ENCODE results near the gene GUF1.

DNA sequence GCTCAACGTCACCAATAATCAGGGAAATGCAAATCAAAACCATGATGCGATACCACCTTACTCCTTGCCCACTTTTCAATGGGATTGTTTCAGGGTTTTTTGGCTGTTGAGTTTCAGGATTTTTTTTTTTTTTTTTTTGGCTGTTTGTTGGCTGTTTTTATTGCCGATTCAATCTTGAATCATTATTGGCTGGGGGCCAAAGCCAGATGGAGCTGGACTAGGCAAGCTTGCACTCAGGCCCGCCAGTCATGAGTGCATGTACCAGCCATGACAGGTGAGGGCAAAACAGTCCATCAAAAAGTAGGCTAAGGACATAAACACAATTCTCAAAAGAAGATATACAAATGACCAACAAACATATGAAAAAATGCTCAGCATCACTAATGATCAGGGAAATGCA lies 40.1 kb upstream of the GUF1 start:
- TF ChIP-seq POLR2AphosphoS5 (IDR thresholded peaks at IDR 0.05) (no peak), EP300 (IDR thresholded peaks at IDR 0.05; ENCODE audit: low read depth) (no peak)
- TF ChIP-seq, protein P1, sequence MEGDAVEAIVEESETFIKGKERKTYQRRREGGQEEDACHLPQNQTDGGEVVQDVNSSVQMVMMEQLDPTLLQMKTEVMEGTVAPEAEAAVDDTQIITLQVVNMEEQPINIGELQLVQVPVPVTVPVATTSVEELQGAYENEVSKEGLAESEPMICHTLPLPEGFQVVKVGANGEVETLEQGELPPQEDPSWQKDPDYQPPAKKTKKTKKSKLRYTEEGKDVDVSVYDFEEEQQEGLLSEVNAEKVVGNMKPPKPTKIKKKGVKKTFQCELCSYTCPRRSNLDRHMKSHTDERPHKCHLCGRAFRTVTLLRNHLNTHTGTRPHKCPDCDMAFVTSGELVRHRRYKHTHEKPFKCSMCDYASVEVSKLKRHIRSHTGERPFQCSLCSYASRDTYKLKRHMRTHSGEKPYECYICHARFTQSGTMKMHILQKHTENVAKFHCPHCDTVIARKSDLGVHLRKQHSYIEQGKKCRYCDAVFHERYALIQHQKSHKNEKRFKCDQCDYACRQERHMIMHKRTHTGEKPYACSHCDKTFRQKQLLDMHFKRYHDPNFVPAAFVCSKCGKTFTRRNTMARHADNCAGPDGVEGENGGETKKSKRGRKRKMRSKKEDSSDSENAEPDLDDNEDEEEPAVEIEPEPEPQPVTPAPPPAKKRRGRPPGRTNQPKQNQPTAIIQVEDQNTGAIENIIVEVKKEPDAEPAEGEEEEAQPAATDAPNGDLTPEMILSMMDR (IDR thresholded peaks at IDR 0.05): no peak
